GM12873 (cell line): ENCODE data around the gene IL22RA2.

Source experiments
- CTCF ChIP-seq: IDR thresholded peaks from 2 replicates; pipeline ENCODE4 v1.5.1; 2012; ENCODE audit warnings: low read depth, mild to moderate bottlenecking, moderate library complexity, low read length, control low read depth; ENCODE audit not compliant: insufficient read depth; ENCODE audit errors: missing control alignments

The IL22RA2 gene

GRCh38 chr6:137182654-137183073 lies 9.2 kb upstream of the IL22RA2 start:
- TF ChIP-seq CTCF, result no peak

GRCh38 chr6:137181891-137182653 lies 8.6 kb upstream of the IL22RA2 start:
- TF ChIP-seq CTCF, result no peak

- TF ChIP-seq CTCF, result no peak
Measured at GRCh38 chr6:137177611-137178010, 4.2 kb upstream of the IL22RA2 start.

- no peak for TF ChIP-seq CTCF
Measured at GRCh38 chr6:137176729-137177128, 3.3 kb upstream of the IL22RA2 start.

GRCh38 chr6:137175868-137176245 lies 2.4 kb upstream of the IL22RA2 start:
- no peak for TF ChIP-seq CTCF

GRCh38 chr6:137175157-137175867 lies 1.9 kb upstream of the IL22RA2 start:
- no peak for TF ChIP-seq CTCF

- TF ChIP-seq CTCF, result no peak
Measured at GRCh38 chr6:137172734-137173431, 561 bp downstream of the IL22RA2 start.
